HG02884 (cell line): Measurements from ENCODE around the gene KLC1.

Experiments used
- ATAC-seq: cut with Tn5 transposase; IDR thresholded peaks from one replicate; pipeline ENCODE4 v1.9.1; 2021; ENCODE audit warnings: mild to moderate bottlenecking, moderate library complexity; ENCODE audit not compliant: unreplicated experiment

Gene KLC1

DNA sequence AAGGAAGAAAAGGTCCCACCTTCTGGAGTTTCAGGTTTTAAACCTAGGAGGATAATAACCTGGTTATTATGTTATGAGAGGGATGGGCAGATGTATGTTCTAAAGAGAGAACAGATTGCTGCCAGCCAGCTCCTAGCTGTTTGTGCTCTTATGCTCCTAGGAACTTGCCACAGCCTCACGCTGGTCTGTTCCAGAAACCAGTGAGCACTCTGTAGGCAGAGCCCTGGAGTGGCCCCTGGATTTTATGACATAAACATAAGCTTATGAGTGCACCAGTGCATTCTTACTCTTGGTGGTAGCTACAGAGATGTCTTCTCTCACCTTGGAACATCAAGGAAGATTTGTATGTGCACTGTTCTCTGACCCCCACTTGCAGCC, 27.7 kb downstream of the KLC1 start:
- ATAC-seq = no peak

DNA sequence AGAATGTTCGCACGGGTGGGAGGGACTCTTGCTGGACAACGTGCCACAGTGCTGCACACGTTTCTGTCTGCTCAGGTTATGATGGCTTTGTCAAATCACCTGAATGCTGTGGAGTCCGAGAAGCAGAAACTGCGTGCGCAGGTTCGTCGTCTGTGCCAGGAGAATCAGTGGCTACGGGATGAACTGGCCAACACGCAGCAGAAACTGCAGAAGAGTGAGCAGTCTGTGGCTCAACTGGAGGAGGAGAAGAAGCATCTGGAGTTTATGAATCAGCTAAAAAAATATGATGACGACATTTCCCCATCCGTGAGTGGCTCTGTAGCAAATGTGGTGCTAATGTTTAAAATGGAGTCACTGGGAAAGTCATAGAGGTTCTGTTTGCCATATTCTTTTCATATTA, 28.5 kb downstream of the KLC1 start:
- ATAC-seq = no peak

DNA sequence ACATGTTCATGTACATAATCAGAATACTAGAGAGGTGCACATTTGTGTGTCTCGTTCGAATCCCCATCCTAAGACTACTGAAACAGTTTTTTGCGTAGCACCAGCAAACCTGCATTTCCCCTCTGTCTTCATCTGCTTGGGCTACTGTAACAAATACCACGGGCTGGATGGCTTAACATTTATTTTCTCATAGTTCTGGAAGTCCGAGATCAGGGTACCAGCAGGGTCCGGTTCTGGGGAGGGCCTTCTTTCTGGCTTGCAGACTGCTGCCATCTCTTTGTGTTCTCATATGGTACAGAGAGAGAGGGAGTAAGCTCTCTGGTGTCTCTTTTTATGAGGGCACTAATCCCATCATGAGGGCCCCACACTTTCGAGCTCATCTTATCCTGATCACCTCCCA, 30.6 kb downstream of the KLC1 start:
- no peak for ATAC-seq

GRCh38 chr14:103662029-103662428, 33.0 kb downstream of the KLC1 start:
- ATAC-seq = no peak

- no peak for ATAC-seq
Observed at GRCh38 chr14:103662591-103662990, 33.6 kb downstream of the KLC1 start.

DNA sequence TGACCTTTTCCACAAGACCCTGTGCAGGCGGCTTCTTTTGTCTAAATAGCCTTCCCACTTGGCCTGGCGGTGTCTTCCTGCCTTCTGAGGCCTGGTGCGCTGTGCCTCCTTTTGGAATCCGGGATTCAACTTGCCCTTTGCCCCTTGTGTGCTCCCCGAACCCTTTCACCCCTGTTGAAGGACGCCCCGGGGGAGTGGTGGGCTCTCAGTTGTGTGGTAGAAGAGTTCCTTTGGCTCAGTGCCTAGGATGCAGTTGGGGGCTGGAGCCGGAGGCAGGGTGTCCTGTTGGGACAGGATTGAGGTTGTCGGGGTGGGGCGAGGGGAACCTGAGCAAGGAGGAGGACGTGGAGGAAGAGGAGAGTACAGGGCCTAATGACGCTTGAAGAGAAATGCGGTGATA, 34.5 kb downstream of the KLC1 start:
- ATAC-seq = no peak

GRCh38 chr14:103667671-103668070, 38.7 kb downstream of the KLC1 start:
- ATAC-seq = no peak

DNA sequence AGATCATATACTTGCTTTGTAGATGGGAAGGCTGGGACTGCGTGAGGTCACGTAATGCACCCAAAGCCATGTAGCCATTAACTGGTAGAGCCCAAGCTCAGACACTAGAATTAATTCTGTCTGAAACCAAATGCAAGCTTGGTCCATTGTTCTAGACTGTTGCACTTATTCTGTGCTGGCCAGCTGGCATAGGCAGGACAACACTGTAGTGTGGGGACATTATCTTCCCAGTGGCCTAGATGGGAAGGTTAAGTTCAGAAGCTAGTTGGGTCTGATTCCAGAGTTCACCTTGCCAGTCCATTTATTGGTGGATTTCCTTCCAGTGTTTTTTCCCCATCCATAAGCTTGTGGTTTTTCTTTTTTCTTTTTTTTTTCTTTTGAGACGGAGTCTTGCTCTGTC, 39.1 kb downstream of the KLC1 start:
- no peak for ATAC-seq

GRCh38 chr14:103669370-103669769, 40.4 kb downstream of the KLC1 start:
- no peak for ATAC-seq

GRCh38 chr14:103671911-103672310, 42.9 kb downstream of the KLC1 start:
- ATAC-seq = no peak

GRCh38 chr14:103675957-103676356, 46.9 kb downstream of the KLC1 start:
- no peak for ATAC-seq

GRCh38 chr14:103676881-103677675, 48.1 kb downstream of the KLC1 start:
- ATAC-seq = no peak

DNA sequence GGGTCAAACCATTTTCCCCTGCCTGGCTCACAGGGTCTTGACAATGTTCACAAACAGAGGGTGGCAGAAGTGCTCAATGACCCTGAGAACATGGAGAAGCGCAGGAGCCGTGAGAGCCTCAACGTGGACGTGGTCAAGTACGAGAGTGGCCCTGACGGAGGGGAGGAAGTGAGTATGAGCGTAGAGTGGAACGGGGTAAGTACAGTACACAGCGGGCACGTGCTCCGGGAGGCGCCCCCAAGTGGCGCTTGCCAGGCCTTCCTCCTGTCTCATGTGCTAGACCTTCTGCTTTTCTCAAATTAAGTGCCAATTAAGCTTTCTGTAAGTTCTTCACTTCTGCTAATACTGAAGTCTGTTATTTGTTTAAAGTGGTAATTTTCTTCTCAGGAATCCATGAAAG, 50.3 kb downstream of the KLC1 start:
- ATAC-seq = no peak

DNA sequence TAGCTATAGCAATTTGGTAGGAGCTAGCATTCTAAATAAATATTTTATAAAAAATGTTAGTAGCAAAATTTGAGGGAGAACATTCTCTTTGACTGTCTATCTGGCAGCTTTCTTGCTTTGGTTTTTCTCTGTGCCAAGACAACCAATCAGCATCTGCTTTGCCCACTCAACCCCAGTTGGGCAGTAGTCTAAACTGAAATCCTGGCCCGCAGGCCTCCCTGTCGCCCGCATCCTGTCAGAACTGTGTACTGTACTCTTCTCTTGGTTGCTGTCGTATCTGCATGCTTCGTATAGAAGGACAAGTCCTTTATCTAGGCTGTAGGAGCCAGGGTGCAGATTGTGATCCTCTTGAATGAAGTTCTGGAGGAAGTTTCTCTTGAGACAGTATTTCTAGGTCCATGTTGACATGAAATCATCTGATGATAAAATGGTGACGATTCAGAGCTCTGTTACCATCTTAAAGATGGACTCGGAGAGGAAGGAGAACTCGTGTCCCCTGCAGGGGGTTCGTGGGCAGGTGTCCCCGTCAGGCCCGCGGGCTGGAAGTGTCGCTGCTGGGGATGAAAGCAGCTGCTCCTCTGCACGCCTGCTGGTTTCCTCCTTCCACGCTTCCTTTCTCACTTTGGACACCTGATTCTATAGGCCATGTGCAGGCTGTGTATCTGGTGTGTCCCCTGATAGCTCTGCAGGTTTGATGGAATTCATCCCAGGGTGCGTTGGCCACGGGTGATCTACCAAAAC, 51.6 kb downstream of the KLC1 start:
- ATAC-seq = no peak

GRCh38 chr14:103683139-103683538, 54.1 kb downstream of the KLC1 start:
- ATAC-seq = no peak

- ATAC-seq = no peak
Observed at GRCh38 chr14:103684471-103684870, 55.5 kb downstream of the KLC1 start.

- no peak for ATAC-seq
Observed at GRCh38 chr14:103684871-103685270, 55.9 kb downstream of the KLC1 start.

GRCh38 chr14:103685276-103686211, 56.5 kb downstream of the KLC1 start:
- ATAC-seq = no peak

GRCh38 chr14:103686831-103687485, 57.9 kb downstream of the KLC1 start:
- ATAC-seq = no peak

GRCh38 chr14:103687712-103688111, 58.7 kb downstream of the KLC1 start:
- ATAC-seq = no peak

DNA sequence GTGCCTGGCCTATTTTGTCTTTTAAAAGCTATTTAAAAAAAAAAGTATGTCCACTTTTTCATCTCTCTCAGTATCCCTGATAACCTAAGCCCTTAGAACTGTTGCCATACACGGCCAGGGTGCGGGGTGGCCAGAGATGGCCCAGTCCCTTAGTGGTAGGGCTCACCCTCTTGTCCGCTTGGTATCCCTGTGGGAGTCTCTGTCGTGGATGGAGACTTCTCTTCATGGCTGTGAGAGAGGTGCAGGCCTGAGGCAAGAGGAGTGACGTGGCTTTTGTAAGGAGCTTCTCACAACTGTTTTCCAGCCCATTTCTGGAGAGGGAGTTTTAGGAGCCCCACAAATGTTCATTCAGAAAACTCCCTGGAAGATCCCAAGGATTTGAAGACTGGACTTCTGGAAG, 59.4 kb downstream of the KLC1 start:
- no peak for ATAC-seq
